ENCODE results near the gene ABT1.

The ABT1 gene

GRCh38 chr6:26581164-26581915 lies 15.4 kb upstream of the ABT1 start:
- Histone ChIP-seq H4K20me1 (ENCODE audit: insufficient read depth, low read length) (no peaks in the 10 kb centered on the region), H3K4me3 (ENCODE audit: low read length) (no peak overlapping the region), H3K79me2 (ENCODE audit: low read length) (no peaks in the 10 kb centered on the region), H3K4me2 (ENCODE audit: low read length) (no peak overlapping the region), H3K4me1 (ENCODE audit: low read length) (0 out of 2 replicates have a peak, but pooled peaks cover 4% of the 10 kb centered on the region), H3K27ac (ENCODE audit: low read length) (no peak overlapping the region), H3K27me3 (ENCODE audit: low read depth, low read length) (no peaks in the 10 kb centered on the region), H3K9me3 (ENCODE audit: insufficient read depth, low read length) (no peaks in the 10 kb centered on the region), H3K36me3 (replicated peaks; ENCODE audit: low read depth, low read length) (no peaks in the 10 kb centered on the region), H3K9ac (ENCODE audit: low read length) (no peak overlapping the region), H2AFZ (ENCODE audit: low read depth, low read length) (no peak overlapping the region)
- no peak for TF ChIP-seq EZH2phosphoT487 (IDR thresholded peaks at IDR 0.05; ENCODE audit: low read depth)
- TF ChIP-seq, protein P1, sequence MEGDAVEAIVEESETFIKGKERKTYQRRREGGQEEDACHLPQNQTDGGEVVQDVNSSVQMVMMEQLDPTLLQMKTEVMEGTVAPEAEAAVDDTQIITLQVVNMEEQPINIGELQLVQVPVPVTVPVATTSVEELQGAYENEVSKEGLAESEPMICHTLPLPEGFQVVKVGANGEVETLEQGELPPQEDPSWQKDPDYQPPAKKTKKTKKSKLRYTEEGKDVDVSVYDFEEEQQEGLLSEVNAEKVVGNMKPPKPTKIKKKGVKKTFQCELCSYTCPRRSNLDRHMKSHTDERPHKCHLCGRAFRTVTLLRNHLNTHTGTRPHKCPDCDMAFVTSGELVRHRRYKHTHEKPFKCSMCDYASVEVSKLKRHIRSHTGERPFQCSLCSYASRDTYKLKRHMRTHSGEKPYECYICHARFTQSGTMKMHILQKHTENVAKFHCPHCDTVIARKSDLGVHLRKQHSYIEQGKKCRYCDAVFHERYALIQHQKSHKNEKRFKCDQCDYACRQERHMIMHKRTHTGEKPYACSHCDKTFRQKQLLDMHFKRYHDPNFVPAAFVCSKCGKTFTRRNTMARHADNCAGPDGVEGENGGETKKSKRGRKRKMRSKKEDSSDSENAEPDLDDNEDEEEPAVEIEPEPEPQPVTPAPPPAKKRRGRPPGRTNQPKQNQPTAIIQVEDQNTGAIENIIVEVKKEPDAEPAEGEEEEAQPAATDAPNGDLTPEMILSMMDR (IDR thresholded peaks at IDR 0.05; ENCODE audit: low read depth, low read length): no peak

- Histone ChIP-seq H3K9ac (ENCODE audit: low read length) (no peak overlapping the region), H3K9me3 (ENCODE audit: insufficient read depth, low read length) (no peaks in the 10 kb centered on the region), H4K20me1 (ENCODE audit: insufficient read depth, low read length) (no peaks in the 10 kb centered on the region), H3K36me3 (replicated peaks; ENCODE audit: low read depth, low read length) (no peaks in the 10 kb centered on the region), H2AFZ (ENCODE audit: low read depth, low read length) (no peak overlapping the region), H3K27me3 (ENCODE audit: low read depth, low read length) (no peaks in the 10 kb centered on the region), H3K4me3 (ENCODE audit: low read length) (no peak overlapping the region), H3K4me2 (ENCODE audit: low read length) (no peak overlapping the region), H3K79me2 (ENCODE audit: low read length) (no peaks in the 10 kb centered on the region), H3K27ac (ENCODE audit: low read length) (no peak overlapping the region), H3K4me1 (ENCODE audit: low read length) (no peaks in the 10 kb centered on the region)
- TF ChIP-seq, protein P1 (IDR thresholded peaks at IDR 0.05; ENCODE audit: low read depth, low read length): no peak
- no peak for TF ChIP-seq EZH2phosphoT487 (IDR thresholded peaks at IDR 0.05; ENCODE audit: low read depth)
Observed at GRCh38 chr6:26588965-26589364, 7.8 kb upstream of the ABT1 start.

- peaks cover 1% of the 10 kb centered on the region; the same call in 1 of the 2 replicates for H3K4me1 ChIP-seq (ENCODE audit: low read length)
- H4K20me1 ChIP-seq (ENCODE audit: insufficient read depth, low read length): no peaks in the 10 kb centered on the region
- no peaks in the 10 kb centered on the region for H3K36me3 ChIP-seq (replicated peaks; ENCODE audit: low read depth, low read length)
- H3K27me3 ChIP-seq (ENCODE audit: low read depth, low read length): no peaks in the 10 kb centered on the region
- no peak overlapping the region for H3K9ac ChIP-seq (ENCODE audit: low read length)
- peak overlapping the region; percentile 32 for H3K4me2 ChIP-seq (ENCODE audit: low read length)
- TF ChIP-seq EZH2phosphoT487 (IDR thresholded peaks at IDR 0.05; ENCODE audit: low read depth): no peak
- TF ChIP-seq, protein P1 (IDR thresholded peaks at IDR 0.05; ENCODE audit: low read depth, low read length): no peak
- H2AFZ ChIP-seq (ENCODE audit: low read depth, low read length): no peak overlapping the region; the same call in 1 of the 2 replicates
- no peak overlapping the region for H3K27ac ChIP-seq (ENCODE audit: low read length)
- H3K4me3 ChIP-seq (ENCODE audit: low read length): no peak overlapping the region
- peaks cover 9% of the 10 kb centered on the region for H3K79me2 ChIP-seq (ENCODE audit: low read length)
- H3K9me3 ChIP-seq (ENCODE audit: insufficient read depth, low read length): no peaks in the 10 kb centered on the region
Observed at GRCh38 chr6:26592649-26593048, 4.1 kb upstream of the ABT1 start.

DNA sequence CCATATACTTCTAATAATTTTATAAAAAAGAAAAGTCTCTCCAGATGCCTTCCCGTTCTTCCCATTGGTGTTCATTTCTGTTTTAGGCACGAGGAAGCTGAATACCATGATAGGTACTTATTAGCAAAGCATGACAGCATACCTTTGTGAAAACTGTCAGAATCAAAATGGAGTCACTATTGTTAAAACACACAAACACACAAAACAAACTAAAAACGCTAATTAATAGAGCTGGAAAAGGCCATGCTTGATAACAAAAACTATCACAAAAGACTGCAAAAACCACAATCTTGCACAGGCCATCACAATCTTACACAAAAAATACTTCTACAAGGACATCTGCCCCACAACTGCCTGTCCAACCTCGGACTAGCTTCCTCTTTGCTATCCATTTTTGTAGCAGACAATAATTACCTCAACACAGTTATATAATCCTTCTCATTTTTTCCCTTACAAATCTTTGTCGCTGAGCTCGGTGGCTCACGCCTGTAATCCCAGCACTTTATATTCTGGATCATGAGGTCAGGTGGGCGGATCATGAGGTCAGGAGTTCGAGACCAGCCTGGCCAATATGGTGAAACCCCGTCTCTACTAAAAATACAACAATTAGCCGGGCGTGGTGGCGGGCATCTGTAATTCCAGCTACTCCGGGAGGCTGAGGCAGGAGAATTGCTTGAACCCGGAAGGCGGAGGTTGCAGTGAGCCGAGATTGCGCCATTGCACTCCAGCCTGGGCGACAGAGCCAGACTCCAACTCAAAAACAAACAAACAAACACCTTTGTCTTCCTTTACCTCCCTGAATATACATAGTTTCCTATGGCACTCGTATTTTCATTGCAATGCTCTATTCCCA lies 3.2 kb upstream of the ABT1 start:
- H3K36me3 ChIP-seq (replicated peaks; ENCODE audit: low read depth, low read length): peaks cover 3% of the 10 kb centered on the region
- H3K27me3 ChIP-seq (ENCODE audit: low read depth, low read length): no peaks in the 10 kb centered on the region
- H3K4me1 ChIP-seq (ENCODE audit: low read length): peaks cover 5% of the 10 kb centered on the region; the same call in 1 of the 2 replicates
- no peak overlapping the region for H2AFZ ChIP-seq (ENCODE audit: low read depth, low read length)
- no peaks in the 10 kb centered on the region for H3K9me3 ChIP-seq (ENCODE audit: insufficient read depth, low read length)
- no peak overlapping the region for H3K9ac ChIP-seq (ENCODE audit: low read length)
- H3K4me3 ChIP-seq (ENCODE audit: low read length): no peak overlapping the region
- peaks cover 18% of the 10 kb centered on the region for H3K79me2 ChIP-seq (ENCODE audit: low read length)
- no peaks in the 10 kb centered on the region for H4K20me1 ChIP-seq (ENCODE audit: insufficient read depth, low read length)
- H3K27ac ChIP-seq (ENCODE audit: low read length): no peak overlapping the region
- H3K4me2 ChIP-seq (ENCODE audit: low read length): no peak overlapping the region
- no peak for TF ChIP-seq EZH2phosphoT487 (IDR thresholded peaks at IDR 0.05; ENCODE audit: low read depth)
- TF ChIP-seq, protein P1 (IDR thresholded peaks at IDR 0.05; ENCODE audit: low read depth, low read length): no peak

Data from OCI-LY3 (cell line).